HTERT RPE-1 (cell line): Measurements from ENCODE around the gene MEPE.

Source experiments
- in situ Hi-C: fragments of 300-500 bp; cut with MboI; formaldehyde crosslinking; loops from 4 replicates; pipeline ENCODE4 v1.14.3; 2020; ENCODE audit warnings: low sequenced_read_pairs

The MEPE gene, protein sequence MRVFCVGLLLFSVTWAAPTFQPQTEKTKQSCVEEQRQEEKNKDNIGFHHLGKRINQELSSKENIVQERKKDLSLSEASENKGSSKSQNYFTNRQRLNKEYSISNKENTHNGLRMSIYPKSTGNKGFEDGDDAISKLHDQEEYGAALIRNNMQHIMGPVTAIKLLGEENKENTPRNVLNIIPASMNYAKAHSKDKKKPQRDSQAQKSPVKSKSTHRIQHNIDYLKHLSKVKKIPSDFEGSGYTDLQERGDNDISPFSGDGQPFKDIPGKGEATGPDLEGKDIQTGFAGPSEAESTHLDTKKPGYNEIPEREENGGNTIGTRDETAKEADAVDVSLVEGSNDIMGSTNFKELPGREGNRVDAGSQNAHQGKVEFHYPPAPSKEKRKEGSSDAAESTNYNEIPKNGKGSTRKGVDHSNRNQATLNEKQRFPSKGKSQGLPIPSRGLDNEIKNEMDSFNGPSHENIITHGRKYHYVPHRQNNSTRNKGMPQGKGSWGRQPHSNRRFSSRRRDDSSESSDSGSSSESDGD

DNA sequence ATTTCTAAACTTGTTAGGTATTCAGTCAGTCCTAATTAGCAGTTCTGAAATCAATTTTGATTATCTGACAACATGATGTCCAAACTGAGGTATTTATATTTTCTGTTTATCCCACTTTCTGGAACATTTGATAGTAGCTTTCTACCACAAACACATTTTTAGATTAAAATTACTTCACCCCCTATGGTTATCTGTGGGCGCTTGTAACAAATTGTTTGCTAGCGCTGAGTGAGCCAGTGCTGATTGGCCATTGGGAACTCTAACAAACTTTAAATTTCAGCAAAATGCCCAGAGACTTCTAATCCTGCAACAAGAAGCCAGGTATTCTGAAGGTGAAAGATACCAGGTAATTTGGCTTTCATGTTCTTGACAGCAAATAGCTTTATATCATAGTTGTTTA is at the start of gene MEPE:
TSS of gene MEPE (plus strand) at position 301 of the 400 bp plus-strand sequence. CDS start 1,746 bp downstream, outside the sequence.
- in situ Hi-C loops, result loop anchor here (25.0 kb wide), 1 partner anchor 145 kb away; no protein-coding TSS in a partner anchor

DNA sequence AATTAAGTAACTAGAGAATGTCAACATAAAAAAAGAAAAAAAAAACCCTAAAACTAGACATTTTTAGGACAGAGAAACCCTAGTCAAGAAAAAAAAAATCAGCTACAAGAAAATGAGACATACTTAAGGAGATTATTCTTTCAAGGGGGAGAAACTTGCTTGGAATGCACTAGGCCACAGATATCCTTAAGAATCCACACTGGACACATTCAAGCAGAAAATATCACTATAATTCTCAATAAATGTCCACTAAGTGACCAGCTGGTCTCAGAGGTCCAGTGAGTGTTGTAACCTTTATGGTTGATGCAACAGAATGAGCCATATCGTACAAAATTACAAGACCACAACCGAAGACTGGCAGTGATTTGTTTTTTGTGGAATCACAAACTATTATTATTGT is 49.0 kb upstream of the MEPE start:
- in situ Hi-C loops, result no loop called here

DNA sequence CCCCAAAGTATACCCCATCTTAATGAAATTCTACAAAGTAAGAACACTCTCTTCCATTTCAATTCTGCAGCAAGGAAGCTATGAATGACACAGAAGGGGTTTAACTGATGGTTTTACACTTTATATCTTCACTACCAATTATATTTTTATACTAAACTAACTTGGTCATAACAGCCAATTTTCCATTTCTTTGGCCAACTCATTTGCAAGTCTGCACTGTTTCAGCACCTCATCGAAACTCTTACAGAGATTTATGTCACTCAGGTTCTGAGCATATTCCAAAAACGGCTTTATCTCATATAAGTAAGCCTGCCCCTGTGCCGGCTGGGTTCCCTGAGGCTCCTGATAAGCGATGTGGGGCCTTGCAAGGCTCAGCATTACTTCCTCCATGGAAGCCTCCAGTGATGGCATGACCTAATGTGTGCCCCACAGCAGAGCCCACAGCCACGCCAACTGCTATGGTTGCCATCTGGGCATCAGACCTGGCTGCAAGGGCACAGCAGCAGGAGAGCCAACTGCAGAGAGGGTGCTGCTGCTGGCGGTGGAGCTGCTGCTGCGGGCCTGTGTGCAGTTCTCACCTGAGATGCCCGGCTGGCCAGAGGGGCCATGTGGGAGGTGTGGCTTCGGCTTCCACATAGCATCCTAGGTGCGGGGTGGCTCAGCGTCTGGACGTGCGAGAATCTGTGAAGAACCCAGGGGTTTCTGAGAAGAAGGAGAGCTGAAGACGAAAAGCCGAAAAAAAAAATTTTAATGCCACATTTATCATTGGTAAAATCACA is 46.8 kb upstream of the MEPE start:
- in situ Hi-C loops, result no loop called here

- in situ Hi-C loops, result no loop called here
Observed at GRCh38 chr4:87799301-87800113, 33.3 kb upstream of the MEPE start, which contains the start of gene IBSP. Gene IBSP, plus strand, starts transcription at chr4:87799554. Its CDS starts 2,808 bp downstream, at chr4:87802362.

DNA sequence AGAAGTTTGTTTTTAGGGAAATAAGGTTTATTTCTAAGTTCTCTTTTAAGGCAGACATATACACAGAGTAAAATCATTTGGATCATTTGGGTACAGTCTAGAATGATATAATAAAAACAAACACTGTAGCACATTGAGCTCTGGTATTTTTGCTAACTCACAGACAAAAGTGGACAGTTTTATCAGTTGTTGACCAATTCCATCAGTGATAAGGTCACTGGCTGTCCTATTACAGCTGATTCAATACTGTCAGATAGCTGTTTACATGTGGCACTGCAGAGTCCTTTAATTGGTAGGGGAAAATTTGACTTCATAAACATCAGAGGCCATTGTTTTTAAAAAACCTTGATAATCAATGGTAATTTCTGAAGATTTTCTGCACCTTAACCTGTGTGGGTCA is 29.9 kb upstream of the MEPE start:
- in situ Hi-C loops, result no loop called here

DNA sequence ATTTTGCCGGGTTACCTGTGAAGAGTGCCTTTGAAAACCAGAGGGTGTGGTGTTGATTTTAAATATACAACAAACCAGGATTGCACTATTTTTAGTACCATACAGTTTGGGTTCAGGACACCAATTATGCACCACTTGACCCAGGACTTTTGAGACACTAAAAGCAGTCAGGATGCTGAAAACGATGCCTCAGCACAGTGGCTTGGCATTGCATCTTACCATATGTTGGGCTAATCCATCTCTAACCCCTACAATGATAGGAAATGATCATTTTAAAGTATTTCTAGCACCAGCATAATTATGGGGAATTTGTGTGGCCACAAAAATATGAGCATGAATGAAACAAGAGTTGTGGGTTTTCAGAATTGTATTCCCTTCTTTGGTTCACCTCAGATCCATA is 29.3 kb upstream of the MEPE start:
- in situ Hi-C loops, result no loop called here

GRCh38 chr4:87804871-87805270 is 27.9 kb upstream of the MEPE start:
- in situ Hi-C loops, result no loop called here

- in situ Hi-C loops, result no loop called here
Observed at GRCh38 chr4:87805971-87806370, 26.8 kb upstream of the MEPE start.

DNA sequence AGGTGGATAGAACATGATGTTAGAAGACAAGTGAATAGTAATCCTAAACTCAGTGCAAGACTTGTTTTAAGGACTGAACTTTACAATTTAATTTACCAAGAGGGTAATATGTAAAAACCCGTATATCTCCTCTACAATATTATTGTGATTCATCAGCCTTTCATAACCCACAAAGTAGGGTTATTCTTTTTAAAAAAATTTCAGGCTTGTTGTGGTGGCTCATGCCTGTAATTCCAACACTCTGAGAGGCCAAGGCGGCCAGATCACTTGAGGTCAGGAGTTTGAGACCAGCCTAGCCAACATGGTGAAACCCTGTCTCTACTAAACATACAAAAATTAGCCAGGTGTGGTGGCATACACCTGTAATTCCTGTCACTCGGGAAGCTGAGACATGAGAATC is 26.2 kb upstream of the MEPE start:
- in situ Hi-C loops, result no loop called here

- in situ Hi-C loops, result no loop called here
Observed at GRCh38 chr4:87807402-87807801, 25.4 kb upstream of the MEPE start.

- in situ Hi-C loops, result no loop called here
Observed at GRCh38 chr4:87811977-87812376, 20.8 kb upstream of the MEPE start.

- in situ Hi-C loops, result no loop called here
Observed at GRCh38 chr4:87819281-87819919, 13.4 kb upstream of the MEPE start.

- in situ Hi-C loops, result no loop called here
Observed at GRCh38 chr4:87823200-87823599, 9.6 kb upstream of the MEPE start.

- in situ Hi-C loops, result no loop called here
Observed at GRCh38 chr4:87823724-87824123, 9.0 kb upstream of the MEPE start.

DNA sequence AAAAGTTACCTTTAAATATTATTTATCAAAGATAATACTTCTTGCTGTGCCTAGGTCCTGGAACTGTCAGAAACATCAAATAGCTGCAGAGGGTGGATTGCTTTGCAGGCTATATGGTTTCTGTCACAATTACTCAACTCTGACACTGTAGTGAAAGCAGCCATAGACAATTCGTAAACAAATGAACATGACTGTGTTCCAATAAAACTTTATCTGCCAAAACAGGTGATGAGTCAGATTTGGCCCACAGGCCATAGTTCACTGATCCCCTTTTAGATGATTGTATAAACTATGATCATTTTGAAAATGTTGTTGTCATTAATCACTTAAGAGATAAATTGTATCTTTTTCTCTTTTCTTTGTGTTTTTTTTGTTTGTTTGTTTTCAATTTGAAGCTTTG is 8.4 kb upstream of the MEPE start:
- in situ Hi-C loops, result no loop called here

GRCh38 chr4:87834401-87834800 is 1.6 kb downstream of the MEPE start:
- in situ Hi-C loops, result loop anchor here (25.0 kb wide), 1 partner anchor 147 kb away; no protein-coding TSS in a partner anchor

DNA sequence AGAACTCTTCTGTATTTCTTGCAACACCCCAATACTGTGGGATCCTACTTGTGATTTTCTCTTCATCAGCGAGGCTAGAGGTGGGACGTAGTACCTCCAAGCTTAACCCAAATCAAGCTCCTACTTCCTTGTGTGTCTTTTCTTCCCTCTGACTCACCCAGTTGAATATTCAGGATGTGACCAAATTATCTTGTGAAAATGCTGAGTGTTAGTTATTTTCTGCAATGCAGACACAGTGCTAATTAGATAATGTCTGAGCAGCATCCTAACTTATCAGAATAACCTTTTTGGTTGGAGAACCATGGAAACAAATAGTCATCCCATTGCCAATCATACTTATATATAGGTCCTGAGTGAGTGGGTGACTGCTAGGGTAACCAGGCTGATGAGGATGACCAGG is 2.4 kb downstream of the MEPE start:
- in situ Hi-C loops, result loop anchor here (25.0 kb wide), 1 partner anchor 148 kb away; no protein-coding TSS in a partner anchor

DNA sequence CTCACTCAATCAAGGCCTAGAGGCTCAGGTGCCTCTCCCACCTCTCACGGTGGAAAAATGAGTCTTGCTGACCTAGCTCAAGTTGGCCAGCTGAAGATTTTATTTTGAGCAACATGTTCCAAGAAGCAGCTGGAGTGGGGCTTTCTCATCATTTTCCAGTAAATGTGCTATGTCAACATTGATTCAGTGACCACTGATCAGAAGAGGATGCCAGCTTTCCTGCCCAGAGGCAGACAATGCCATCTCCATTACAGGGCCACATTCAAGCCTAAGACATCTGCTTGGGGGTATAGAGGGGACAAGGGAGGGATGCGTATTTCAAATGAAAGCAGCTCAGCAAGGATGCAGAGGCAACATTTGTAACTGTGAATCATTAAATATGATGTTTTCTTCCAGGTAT is 3.0 kb downstream of the MEPE start:
- in situ Hi-C loops, result loop anchor here (25.0 kb wide), 1 partner anchor 148 kb away; no protein-coding TSS in a partner anchor

GRCh38 chr4:87838205-87838604 is 5.4 kb downstream of the MEPE start:
- in situ Hi-C loops, result loop anchor here (25.0 kb wide), 1 partner anchor 151 kb away; no protein-coding TSS in a partner anchor
